Spleen (tissue), 11 donors: ENCODE measurements around the gene CHKA. TPM values are rescaled to one million over a fixed set of nuclear protein-coding genes. Genes with fewer than 3 reads are reported as not detected.

Experiments used
- DNase-seq: peaks from one replicate; pipeline ENCODE4 v3.0.0-alpha.2; 2020
- H3K27ac ChIP-seq, 8 donors: fragments of 200-600 bp; sonication (generic) in 7 of 8; 1 replicate in 4 of 8; 2 replicates in 4 of 8; pipeline versions ENCODE4 v1.5.0 to v1.8.0; 2016 to 2021; ENCODE audit warnings: inconsistent platforms in 4 of 8, mild to moderate bottlenecking in 4 of 8, moderate library complexity in 1 of 8
- H3K27me3 ChIP-seq, 7 donors: fragments of 200-600 bp; sonication (generic) in 6 of 7; replicated peaks in 1 of 7; 1 replicate in 4 of 7; 2 replicates in 3 of 7; pipeline versions ENCODE4 v1.5.0 to v1.8.0; 2016 to 2021; ENCODE audit warnings: inconsistent platforms in 3 of 7, mild to moderate bottlenecking in 1 of 7
- H3K36me3 ChIP-seq, 6 donors: fragments of 200-600 bp; sonication (generic) in 5 of 6; 1 replicate in 4 of 6; 2 replicates in 2 of 6; pipeline versions ENCODE4 v1.5.0 to v1.8.0; 2016 to 2021; ENCODE audit warnings: inconsistent platforms in 2 of 6
- H3K4me1 ChIP-seq, 6 donors: fragments of 200-600 bp; sonication (generic) in 5 of 6; 1 replicate in 3 of 6; 2 replicates in 3 of 6; pipeline versions ENCODE4 v1.5.0 to v1.8.0; 2016 to 2021; ENCODE audit warnings: inconsistent platforms in 3 of 6
- H3K4me3 ChIP-seq, 8 donors: fragments of 200-600 bp; sonication (generic) in 7 of 8; 1 replicate in 4 of 8; 2 replicates in 4 of 8; pipeline versions ENCODE4 v1.5.0 to v1.8.0; 2016 to 2021; ENCODE audit warnings: inconsistent platforms in 4 of 8, mild to moderate bottlenecking in 4 of 8, moderate library complexity in 2 of 8
- H3K9me3 ChIP-seq, 8 donors: fragments of 200-600 bp; sonication (generic) in 7 of 8; 1 replicate in 4 of 8; 2 replicates in 4 of 8; pipeline versions ENCODE4 v1.5.0 to v1.8.0; 2016 to 2021; ENCODE audit warnings: inconsistent platforms in 4 of 8
- POLR2A ChIP-seq, 3 donors: fragments of 450-650 bp; IDR thresholded peaks; one replicate each; pipeline ENCODE4 v1.5.1; 2017; ENCODE audit warnings: antibody characterized with exemption in 3 of 3, mild to moderate bottlenecking in 1 of 3
- POLR2AphosphoS5 ChIP-seq, 3 donors: sonication (generic); formaldehyde crosslinking; IDR thresholded peaks; one replicate each; pipeline ENCODE4 v1.5.1; 2017; ENCODE audit warnings: antibody characterized with exemption in 3 of 3
- WGBS, 5 donors: extraction: QIAGEN DNeasy Blood & Tissue Kit in 3 of 5; methylation state at CpG; one replicate each; pipeline versions ENCODE4 v1.1.5 to v1.1.7; 2013 to 2018; 5-methylcytosine and 5-hydroxymethylcytosine counted together
- intact Hi-C: fragments of 100-400 bp; cut with DNase I; formaldehyde crosslinking; loops from one replicate; pipeline ENCODE4 v1.15.0; 2023; ENCODE audit warnings: low total_unique reads
- polyA plus RNA-seq, 3 donors: library from polyadenylated mRNA; stranded (reverse); fragments of 200-250 nt; gene quantifications; one replicate each; pipeline ENCODE4 v1.2.1, GENCODE V29; 2013
- total RNA-seq, 7 donors: library from RNA; depleted of rRNA in 3 of 7; stranded (reverse); fragments of >200 nt in 3 of 7; fragmentation: NEBNext Ultra II Directional in 4 of 7; extraction: Animal tissue kit (Norgen Biotek cat#: 25700) in 4 of 7; gene quantifications; one replicate each; pipeline versions ENCODE4 v1.1.0 to v1.2.1, GENCODE V29; 2016 to 2021
- TF ChIP-seq, protein P1 (sequence below), 11 experiments: fragments of 200-600 bp in 7 of 11; fragments of 450-650 bp in 4 of 11; sonication (generic) in 4 of 11; IDR thresholded peaks in 8 of 11; conservative IDR thresholded peaks in 3 of 11; 1 replicate in 7 of 11; 2 replicates in 4 of 11; pipeline versions ENCODE4 v1.4.0 to v1.8.0; 2016 to 2021; ENCODE audit warnings: antibody characterized with exemption in 11 of 11, inconsistent platforms in 4 of 11, mild to moderate bottlenecking in 1 of 11
- donor health status: healthy with polysubstance abuse.
- donor health status: DM: no; HTN: no; CAD: no; lungs with moderate emphysema.
- donor health status: DM: no; HTN: no; CAD: no.
- donor health status: Bipolar disorder and iron deficiency.
- donor health status: healthy.
- donor health status: DM: no; HTN: no; CAD: no.
- donor health status: DM: yes; HTN: yes; CAD: no.

Gene CHKA
- total and polyA plus RNA-seq, 10 donors: 19.7 to 76.1 (median 33.4) TPM

DNA sequence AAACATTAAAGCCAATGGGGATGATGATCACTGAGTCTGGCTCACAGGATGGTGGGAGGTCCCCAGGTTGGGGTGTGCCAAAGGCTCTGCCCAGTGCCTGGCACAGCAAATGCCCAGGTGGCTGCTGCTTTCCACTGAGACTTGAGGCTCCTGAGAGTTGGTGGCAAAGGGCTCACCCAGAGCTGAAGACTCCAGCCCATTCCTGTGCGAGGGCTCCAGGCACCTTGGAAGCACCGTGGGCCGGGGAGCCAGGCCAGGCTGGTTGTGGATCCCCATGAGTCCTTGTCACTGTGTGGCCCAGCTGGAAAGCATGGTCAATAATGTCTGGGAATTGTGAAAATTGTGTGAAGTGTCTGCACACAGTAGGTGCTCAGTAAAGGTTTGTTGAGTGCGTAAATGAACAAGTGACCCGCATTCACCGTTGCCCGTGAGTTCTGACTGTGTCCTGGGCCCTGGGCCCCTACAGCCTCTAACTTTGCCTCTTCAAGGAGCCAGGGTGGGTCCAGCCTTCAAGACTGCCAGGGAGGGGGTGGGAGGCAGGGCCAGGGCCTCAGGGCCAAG, 114.5 kb downstream of the CHKA start:
- peaks cover 19 to 95% (median 73%) of the 10 kb centered on the region in 6 donors for H3K4me1 ChIP-seq
- no peak for DNase-seq
- 94 to 99% (median 98%) methylated on average over 7 of the region's 7 CpGs for WGBS, 5 donors
- H3K4me3 ChIP-seq: no peak overlapping the region
- H3K9me3 ChIP-seq: no peaks in the 10 kb centered on the region
- peaks cover 0 to 8% (median 0%) of the 10 kb centered on the region in 6 donors for H3K36me3 ChIP-seq
- H3K27ac ChIP-seq: peak overlapping the region in 2 of 8 donors; percentile 13 to 51
- peaks cover 0 to 5% (median 0%) of the 10 kb centered on the region in 7 donors for H3K27me3 ChIP-seq
- TF ChIP-seq, protein P1, sequence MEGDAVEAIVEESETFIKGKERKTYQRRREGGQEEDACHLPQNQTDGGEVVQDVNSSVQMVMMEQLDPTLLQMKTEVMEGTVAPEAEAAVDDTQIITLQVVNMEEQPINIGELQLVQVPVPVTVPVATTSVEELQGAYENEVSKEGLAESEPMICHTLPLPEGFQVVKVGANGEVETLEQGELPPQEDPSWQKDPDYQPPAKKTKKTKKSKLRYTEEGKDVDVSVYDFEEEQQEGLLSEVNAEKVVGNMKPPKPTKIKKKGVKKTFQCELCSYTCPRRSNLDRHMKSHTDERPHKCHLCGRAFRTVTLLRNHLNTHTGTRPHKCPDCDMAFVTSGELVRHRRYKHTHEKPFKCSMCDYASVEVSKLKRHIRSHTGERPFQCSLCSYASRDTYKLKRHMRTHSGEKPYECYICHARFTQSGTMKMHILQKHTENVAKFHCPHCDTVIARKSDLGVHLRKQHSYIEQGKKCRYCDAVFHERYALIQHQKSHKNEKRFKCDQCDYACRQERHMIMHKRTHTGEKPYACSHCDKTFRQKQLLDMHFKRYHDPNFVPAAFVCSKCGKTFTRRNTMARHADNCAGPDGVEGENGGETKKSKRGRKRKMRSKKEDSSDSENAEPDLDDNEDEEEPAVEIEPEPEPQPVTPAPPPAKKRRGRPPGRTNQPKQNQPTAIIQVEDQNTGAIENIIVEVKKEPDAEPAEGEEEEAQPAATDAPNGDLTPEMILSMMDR (IDR thresholded peaks at IDR 0.05 in 8 of 11, conservative IDR thresholded peaks at IDR 0.05 in 3 of 11): no peak
- TF ChIP-seq POLR2AphosphoS5 (IDR thresholded peaks at IDR 0.05) (no peak), POLR2A (IDR thresholded peaks at IDR 0.05) (no peak)
- intact Hi-C loops: no loop called here

DNA sequence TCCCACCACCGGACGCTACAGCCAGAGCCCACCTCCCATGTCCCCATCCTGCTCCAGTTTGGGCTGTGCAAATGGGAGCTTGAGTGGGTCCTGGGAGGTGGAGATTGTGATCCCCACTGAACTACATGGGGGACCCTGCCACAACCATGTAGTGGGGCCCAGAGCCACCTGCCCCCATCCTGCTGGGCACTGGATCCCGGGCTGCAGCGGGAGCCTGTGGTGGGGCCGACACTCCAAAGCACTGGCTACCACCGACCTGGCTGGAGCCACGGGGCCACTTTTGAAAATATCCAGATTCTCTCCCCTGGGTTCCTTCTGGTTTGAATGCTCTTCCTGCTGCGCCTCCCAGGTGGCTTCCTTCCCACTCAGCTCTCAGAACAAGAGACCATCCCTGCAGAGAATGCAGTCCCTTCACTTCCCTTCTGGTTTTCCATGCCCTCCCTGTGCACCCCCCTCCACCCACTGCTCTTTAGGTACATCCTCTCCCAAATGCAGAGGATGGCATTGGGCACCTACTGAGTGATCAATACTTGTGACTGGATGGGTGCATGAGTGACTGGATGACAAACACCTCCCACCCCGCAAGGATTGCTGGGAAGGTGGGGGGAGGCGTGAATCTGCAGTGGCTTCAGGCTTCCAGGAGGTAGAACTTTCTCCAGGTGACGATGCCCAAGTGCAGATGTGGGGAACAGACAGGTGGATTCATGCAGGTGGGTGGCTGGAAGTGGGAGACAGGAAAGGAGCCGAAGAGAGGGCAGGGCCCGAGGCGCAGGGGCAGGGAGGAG, 116.4 kb downstream of the CHKA start:
- no peaks in the 10 kb centered on the region for H3K9me3 ChIP-seq
- H3K36me3 ChIP-seq: peaks cover 0 to 27% (median under 1%) of the 10 kb centered on the region in 6 donors
- peaks cover 13 to 95% (median 74%) of the 10 kb centered on the region in 6 donors for H3K4me1 ChIP-seq
- no peaks in the 10 kb centered on the region for H3K27me3 ChIP-seq
- WGBS, 5 donors: 73 to 81% (median 80%) methylated on average over 12 to 14 of the region's 14 CpGs
- no peak for DNase-seq
- peak overlapping the region in 5 of 8 donors; percentile 91 to 97 (median 97) for H3K27ac ChIP-seq
- intact Hi-C loops: no loop called here
- H3K4me3 ChIP-seq: peak overlapping the region in 6 of 8 donors; percentile 72 to 96 (median 84)
- TF ChIP-seq POLR2A (IDR thresholded peaks at IDR 0.05) (no peak), POLR2AphosphoS5 (IDR thresholded peaks at IDR 0.05) (no peak)
- TF ChIP-seq, protein P1 (IDR thresholded peaks at IDR 0.05 in 8 of 11, conservative IDR thresholded peaks at IDR 0.05 in 3 of 11): no peak

DNA sequence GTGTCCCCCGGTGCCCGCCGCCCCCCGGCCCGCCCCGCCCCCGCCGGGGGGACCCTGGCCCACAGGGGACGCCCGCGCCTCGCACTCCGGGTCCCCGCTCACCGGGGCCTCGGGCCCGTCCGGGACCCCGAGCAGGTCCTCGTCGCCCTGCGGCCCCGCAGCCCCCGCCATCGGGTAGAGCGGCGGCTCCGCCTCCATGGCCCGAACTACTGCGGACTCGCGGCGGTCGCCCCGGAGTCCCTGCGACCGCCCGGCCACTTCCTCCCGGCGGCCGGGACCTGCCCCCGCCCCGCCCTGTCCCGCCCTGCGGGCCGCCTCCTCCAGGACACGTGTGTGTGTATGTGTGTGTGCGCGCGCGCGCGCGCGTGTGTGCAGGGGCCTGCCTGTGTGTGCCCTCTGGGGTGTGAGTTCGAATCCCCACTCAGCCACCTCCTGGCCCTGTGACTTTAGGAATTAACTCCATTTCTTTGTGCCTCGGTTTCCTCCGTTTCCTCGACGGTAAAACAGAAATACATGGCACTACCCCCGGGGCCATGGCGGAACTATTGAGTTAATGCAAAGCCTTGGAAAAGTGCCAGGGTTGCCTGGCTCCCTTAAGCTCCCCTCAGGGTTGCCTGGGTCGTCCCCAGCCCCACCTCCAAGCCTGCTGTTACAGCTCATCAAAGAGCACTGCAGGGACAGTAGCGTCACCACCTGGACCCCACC, 117.2 kb downstream of the CHKA start, which contains the start of gene UNC93B1:
TSS of gene UNC93B1 (minus strand) at position 252 of the 705 bp plus-strand sequence. CDS start at position 198, 54 bp downstream.
- H3K9me3 ChIP-seq: no peaks in the 10 kb centered on the region
- no peaks in the 10 kb centered on the region for H3K27me3 ChIP-seq
- WGBS, 5 donors: 3 to 16% (median 4%) methylated on average over 14 to 64 of the region's 64 CpGs
- H3K4me1 ChIP-seq: peaks cover 11 to 95% (median 74%) of the 10 kb centered on the region in 6 donors
- H3K4me3 ChIP-seq: peak within 1 kb of the TSS; percentile 46 to 96 (median 84)
- peaks cover 0 to 34% (median 7%) of the 10 kb centered on the region in 6 donors for H3K36me3 ChIP-seq
- DNase-seq: peak; percentile 98
- intact Hi-C loops: no loop called here
- peak within 1 kb of the TSS; percentile 71 to 97 (median 91) for H3K27ac ChIP-seq
- TF ChIP-seq POLR2A (IDR thresholded peaks at IDR 0.05) (peak in 2 of 3 donors; percentile 23 to 28), POLR2AphosphoS5 (IDR thresholded peaks at IDR 0.05) (peak; percentile 84 to 87 (median 84))
- TF ChIP-seq, protein P1 (IDR thresholded peaks at IDR 0.05 in 8 of 11, conservative IDR thresholded peaks at IDR 0.05 in 3 of 11): no peak
